SK-N-MC (cell line): ENCODE data around the gene ADARB2.

Source experiments
- EZH2 ChIP-seq: fragments of 200-600 bp; sonication (generic); IDR thresholded peaks from one replicate; pipeline ENCODE4 v1.6.1; 2017; ENCODE audit warnings: antibody characterized with exemption
- FOXP2 ChIP-seq: optimal IDR thresholded peaks from 2 replicates; pipeline ENCODE3; 2011; ENCODE audit warnings: mild to moderate bottlenecking, moderate library complexity; ENCODE audit not compliant: insufficient read depth; ENCODE audit errors: extremely low read length, control extremely low read depth
- POLR2AphosphoS5 ChIP-seq: IDR thresholded peaks from 2 replicates; pipeline ENCODE4 v1.6.1; 2012; ENCODE audit warnings: mild to moderate bottlenecking, low read depth, low read length, borderline replicate concordance

DNA sequence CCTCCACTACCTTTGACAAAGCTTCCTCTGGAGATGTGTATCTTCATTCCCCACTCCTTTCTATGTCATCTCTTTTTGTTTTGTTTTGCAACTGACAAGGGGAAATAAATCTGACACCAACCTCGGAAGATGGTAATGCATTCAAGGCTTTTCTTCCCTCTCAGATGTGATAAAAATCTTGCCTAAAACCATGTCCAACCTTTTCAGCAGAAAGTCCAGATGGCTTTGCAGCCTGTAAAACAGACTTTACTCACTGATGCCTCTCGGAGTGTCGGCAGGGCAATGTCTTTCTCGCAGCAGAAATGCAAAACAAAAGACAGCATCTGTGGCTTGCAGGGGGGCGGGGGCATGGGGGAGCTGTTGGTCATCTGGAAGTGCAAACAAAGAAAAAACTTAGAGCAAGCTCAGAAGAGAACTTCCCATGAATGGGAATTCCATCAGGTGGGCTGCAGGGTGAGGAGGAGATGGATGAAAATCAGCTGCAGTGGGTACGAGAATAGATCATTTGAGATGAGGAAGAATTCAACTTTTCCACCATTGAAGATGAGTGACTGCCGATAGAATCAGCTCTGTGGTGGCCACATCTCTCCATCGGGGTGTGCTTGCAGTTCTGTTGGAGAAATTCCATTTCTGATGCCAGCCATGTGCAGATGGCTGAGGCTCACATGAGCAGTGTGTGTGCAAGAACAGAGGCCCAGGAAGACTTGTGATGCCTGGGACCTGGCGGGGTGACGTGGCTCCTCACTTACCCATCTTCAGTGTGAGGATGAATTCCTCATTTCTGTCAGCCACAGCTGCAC is 443.5 kb downstream of the ADARB2 start:
- TF ChIP-seq POLR2AphosphoS5: no peak
- no peak for TF ChIP-seq EZH2
- no peak for TF ChIP-seq FOXP2
